A673 (cell line): ENCODE measurements around the gene GPR155.

ENCODE experiments used
- CTCF ChIP-seq: fragments of 300-800, 200-600 bp; sonication (generic); conservative IDR thresholded peaks from 2 replicates; pipeline ENCODE4 v1.5.1; 2017; ENCODE audit warnings: low read depth, mild to moderate bottlenecking, antibody characterized with exemption, low read length, moderate library complexity, mixed read lengths
- EZH2 ChIP-seq: fragments of 200-600 bp; sonication (generic); IDR thresholded peaks from 2 replicates; pipeline ENCODE4 v1.6.1; 2017; ENCODE audit warnings: borderline replicate concordance, low read depth, mild to moderate bottlenecking, mixed read lengths, antibody characterized with exemption, low read length; ENCODE audit not compliant: poor library complexity, severe bottlenecking

DNA sequence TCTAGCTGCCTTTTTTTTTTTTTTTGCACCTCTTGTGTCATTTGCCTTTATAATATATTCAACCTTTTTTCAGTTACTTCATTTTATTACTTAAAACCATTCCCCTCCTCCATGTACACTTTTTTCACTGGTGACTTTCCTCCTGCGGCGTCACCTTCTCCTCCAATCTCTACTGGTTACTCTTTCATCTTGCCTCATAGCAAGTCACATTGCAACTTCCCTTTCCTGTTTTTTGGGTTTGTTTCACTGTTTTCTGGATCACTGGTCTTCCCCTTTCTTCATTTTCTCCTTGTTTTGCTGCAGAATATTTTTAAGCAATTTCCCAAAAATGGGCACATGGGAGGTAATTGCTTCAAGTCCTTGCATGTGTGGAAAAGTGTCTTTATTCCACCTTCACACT is 37.7 kb upstream of the GPR155 start:
- TF ChIP-seq CTCF (no peak), EZH2 (no peak)
